GM23338 (cell line): ENCODE data around the gene ACTA2.

Source experiments
- EZH2 ChIP-seq: fragments of 200-600 bp; sonication (generic); IDR thresholded peaks from one replicate; pipeline ENCODE4 v1.8.0; 2017; ENCODE audit warnings: antibody characterized with exemption, mild to moderate bottlenecking, low read depth; ENCODE audit not compliant: unreplicated experiment
- EZH2phosphoT487 ChIP-seq: fragments of 200-600 bp; sonication (generic); IDR thresholded peaks from one replicate; pipeline ENCODE4 v1.8.1; 2018; ENCODE audit warnings: antibody characterized with exemption; ENCODE audit not compliant: unreplicated experiment
- POLR2AphosphoS5 ChIP-seq: IDR thresholded peaks from 2 replicates; pipeline ENCODE4 v1.6.1; 2016; ENCODE audit warnings: antibody characterized with exemption, low read depth
- REST ChIP-seq: IDR thresholded peaks from one replicate; pipeline ENCODE4 v1.6.1; 2018; ENCODE audit warnings: antibody characterized with exemption; ENCODE audit not compliant: unreplicated experiment
- TF ChIP-seq, protein P1 (sequence below), 2 experiments: fragments of 200-600 bp in 1 of 2; sonication (generic) in 1 of 2; conservative IDR thresholded peaks; 2 replicates each; pipeline versions ENCODE4 v1.5.1 to v1.6.1; 2016 to 2017; ENCODE audit warnings: antibody characterized with exemption in 2 of 2, low read depth in 2 of 2, mild to moderate bottlenecking in 2 of 2, moderate library complexity in 1 of 2

GRCh38 chr10:88999625-89000024, 47.1 kb upstream of the ACTA2 start:
- TF ChIP-seq POLR2AphosphoS5 (no peak), REST (no peak), EZH2 (no peak), EZH2phosphoT487 (no peak)
- TF ChIP-seq, protein P1, sequence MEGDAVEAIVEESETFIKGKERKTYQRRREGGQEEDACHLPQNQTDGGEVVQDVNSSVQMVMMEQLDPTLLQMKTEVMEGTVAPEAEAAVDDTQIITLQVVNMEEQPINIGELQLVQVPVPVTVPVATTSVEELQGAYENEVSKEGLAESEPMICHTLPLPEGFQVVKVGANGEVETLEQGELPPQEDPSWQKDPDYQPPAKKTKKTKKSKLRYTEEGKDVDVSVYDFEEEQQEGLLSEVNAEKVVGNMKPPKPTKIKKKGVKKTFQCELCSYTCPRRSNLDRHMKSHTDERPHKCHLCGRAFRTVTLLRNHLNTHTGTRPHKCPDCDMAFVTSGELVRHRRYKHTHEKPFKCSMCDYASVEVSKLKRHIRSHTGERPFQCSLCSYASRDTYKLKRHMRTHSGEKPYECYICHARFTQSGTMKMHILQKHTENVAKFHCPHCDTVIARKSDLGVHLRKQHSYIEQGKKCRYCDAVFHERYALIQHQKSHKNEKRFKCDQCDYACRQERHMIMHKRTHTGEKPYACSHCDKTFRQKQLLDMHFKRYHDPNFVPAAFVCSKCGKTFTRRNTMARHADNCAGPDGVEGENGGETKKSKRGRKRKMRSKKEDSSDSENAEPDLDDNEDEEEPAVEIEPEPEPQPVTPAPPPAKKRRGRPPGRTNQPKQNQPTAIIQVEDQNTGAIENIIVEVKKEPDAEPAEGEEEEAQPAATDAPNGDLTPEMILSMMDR (conservative IDR thresholded peaks at IDR 0.05; ENCODE audit: low read depth in 2 of 2) = no peak
